ENCODE results near the gene CPT1B.

CPT1B gene

GRCh38 chr22:50577987-50578775 is at the start of gene CPT1B:
Gene CPT1B, minus strand, starts transcription at chr22:50578427. Its CDS starts 512 bp downstream, at chr22:50577915.
- in situ Hi-C loops (cut with MboI; ENCODE audit: low pct_unique_long_range_greater_than_20kb, low sequenced_read_pairs, unreplicated experiment): no loop called here
- TF ChIP-seq, protein P1, sequence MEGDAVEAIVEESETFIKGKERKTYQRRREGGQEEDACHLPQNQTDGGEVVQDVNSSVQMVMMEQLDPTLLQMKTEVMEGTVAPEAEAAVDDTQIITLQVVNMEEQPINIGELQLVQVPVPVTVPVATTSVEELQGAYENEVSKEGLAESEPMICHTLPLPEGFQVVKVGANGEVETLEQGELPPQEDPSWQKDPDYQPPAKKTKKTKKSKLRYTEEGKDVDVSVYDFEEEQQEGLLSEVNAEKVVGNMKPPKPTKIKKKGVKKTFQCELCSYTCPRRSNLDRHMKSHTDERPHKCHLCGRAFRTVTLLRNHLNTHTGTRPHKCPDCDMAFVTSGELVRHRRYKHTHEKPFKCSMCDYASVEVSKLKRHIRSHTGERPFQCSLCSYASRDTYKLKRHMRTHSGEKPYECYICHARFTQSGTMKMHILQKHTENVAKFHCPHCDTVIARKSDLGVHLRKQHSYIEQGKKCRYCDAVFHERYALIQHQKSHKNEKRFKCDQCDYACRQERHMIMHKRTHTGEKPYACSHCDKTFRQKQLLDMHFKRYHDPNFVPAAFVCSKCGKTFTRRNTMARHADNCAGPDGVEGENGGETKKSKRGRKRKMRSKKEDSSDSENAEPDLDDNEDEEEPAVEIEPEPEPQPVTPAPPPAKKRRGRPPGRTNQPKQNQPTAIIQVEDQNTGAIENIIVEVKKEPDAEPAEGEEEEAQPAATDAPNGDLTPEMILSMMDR (IDR thresholded peaks at IDR 0.05; ENCODE audit: extremely low read depth, insufficient read depth, missing control alignments): no peak
- DNase-seq (ENCODE audit: low spot score): no peak

DNA sequence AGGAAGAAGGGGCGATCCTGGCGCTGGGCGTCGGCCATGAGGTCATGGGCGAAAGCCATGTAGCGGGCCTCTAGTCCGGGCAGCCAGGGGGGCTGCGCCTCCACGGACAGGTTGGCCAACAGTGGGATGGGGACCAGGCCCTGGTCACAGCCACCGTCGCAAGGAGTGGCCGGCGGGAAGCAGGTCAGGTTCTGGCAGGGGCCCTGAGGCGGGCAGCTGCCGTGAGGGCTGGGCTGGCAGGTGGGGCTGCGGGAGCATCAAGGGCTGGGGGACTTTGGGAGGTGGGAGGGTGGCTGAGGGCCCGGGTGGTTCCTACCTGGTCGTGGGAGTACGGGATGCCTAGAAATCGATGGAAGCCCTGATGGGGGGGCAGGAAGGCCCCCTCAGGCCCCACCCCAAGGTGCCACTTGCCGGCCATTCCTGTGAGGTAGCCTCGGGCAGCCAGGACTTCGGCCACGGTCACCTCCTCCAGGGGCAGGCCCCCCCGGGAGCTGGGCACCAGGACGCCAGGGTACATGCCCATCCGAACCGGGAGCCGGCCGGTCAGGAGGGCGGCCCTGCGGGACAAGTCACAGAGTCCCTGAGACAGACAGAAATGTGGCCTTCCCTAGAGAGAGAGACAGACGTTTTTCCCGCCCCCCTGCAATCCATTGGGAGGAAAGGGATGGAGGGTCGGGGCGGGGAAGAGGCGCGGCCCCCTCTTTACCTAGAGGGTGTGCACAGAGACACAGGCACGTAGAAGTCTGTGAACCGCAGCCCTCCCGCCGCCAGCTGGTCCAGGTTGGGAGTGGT is 48.8 kb upstream of the CPT1B start:
- TF ChIP-seq, protein P1 (IDR thresholded peaks at IDR 0.05; ENCODE audit: extremely low read depth, insufficient read depth, missing control alignments): no peak
- no peak for DNase-seq (ENCODE audit: low spot score)
- in situ Hi-C loops (cut with MboI; ENCODE audit: low pct_unique_long_range_greater_than_20kb, low sequenced_read_pairs, unreplicated experiment): no loop called here

GRCh38 chr22:50626314-50626849 is 48.2 kb upstream of the CPT1B start:
- in situ Hi-C loops (cut with MboI; ENCODE audit: low pct_unique_long_range_greater_than_20kb, low sequenced_read_pairs, unreplicated experiment): no loop called here
- TF ChIP-seq, protein P1 (IDR thresholded peaks at IDR 0.05; ENCODE audit: extremely low read depth, insufficient read depth, missing control alignments): no peak
- no peak for DNase-seq (ENCODE audit: low spot score)

- in situ Hi-C loops (cut with MboI; ENCODE audit: low pct_unique_long_range_greater_than_20kb, low sequenced_read_pairs, unreplicated experiment): no loop called here
- DNase-seq (ENCODE audit: low spot score): no peak
- TF ChIP-seq, protein P1 (IDR thresholded peaks at IDR 0.05; ENCODE audit: extremely low read depth, insufficient read depth, missing control alignments): peak; percentile 22
Measured at GRCh38 chr22:50625568-50626313, 47.5 kb upstream of the CPT1B start.

GRCh38 chr22:50625131-50625567 is 46.9 kb upstream of the CPT1B start:
- in situ Hi-C loops (cut with MboI; ENCODE audit: low pct_unique_long_range_greater_than_20kb, low sequenced_read_pairs, unreplicated experiment): no loop called here
- TF ChIP-seq, protein P1 (IDR thresholded peaks at IDR 0.05; ENCODE audit: extremely low read depth, insufficient read depth, missing control alignments): no peak
- DNase-seq (ENCODE audit: low spot score): no peak

Measured in GM13977 (cell line).